NAMALWA (cell line): ENCODE results near the gene LECT2.

ENCODE experiments used
- DNase-seq: peaks from one replicate; pipeline ENCODE4 v3.0.0-alpha.2; 2015; ENCODE audit warnings: low spot score

The LECT2 gene

GRCh38 chr5:135978212-135978631 is 23.4 kb upstream of the LECT2 start:
- no peak for DNase-seq

GRCh38 chr5:135977375-135977928 is 22.7 kb upstream of the LECT2 start:
- DNase-seq, result peak; percentile 38

GRCh38 chr5:135976216-135976615 is 21.4 kb upstream of the LECT2 start:
- no peak for DNase-seq

- no peak for DNase-seq
Measured at GRCh38 chr5:135975122-135975521, 20.3 kb upstream of the LECT2 start.

GRCh38 chr5:135974021-135974600 is 19.3 kb upstream of the LECT2 start:
- no peak for DNase-seq

GRCh38 chr5:135973323-135974020 is 18.7 kb upstream of the LECT2 start:
- no peak for DNase-seq

GRCh38 chr5:135971701-135972100 is 16.9 kb upstream of the LECT2 start:
- no peak for DNase-seq

GRCh38 chr5:135966790-135967189 is 12.0 kb upstream of the LECT2 start:
- DNase-seq, result no peak

GRCh38 chr5:135966165-135966564 is 11.4 kb upstream of the LECT2 start:
- no peak for DNase-seq

- no peak for DNase-seq
Measured at GRCh38 chr5:135965504-135965903, 10.7 kb upstream of the LECT2 start.

- no peak for DNase-seq
Measured at GRCh38 chr5:135964670-135965320, 10.0 kb upstream of the LECT2 start.

- DNase-seq, result peak; percentile 3
Measured at GRCh38 chr5:135955525-135955924, 742 bp upstream of the LECT2 start.

GRCh38 chr5:135953850-135954249 is 933 bp downstream of the LECT2 start:
- no peak for DNase-seq

GRCh38 chr5:135952683-135953082 is 2.1 kb downstream of the LECT2 start:
- no peak for DNase-seq

- no peak for DNase-seq
Measured at GRCh38 chr5:135951807-135952206, 3.0 kb downstream of the LECT2 start.

- DNase-seq, result no peak
Measured at GRCh38 chr5:135951257-135951656, 3.5 kb downstream of the LECT2 start.

- no peak for DNase-seq
Measured at GRCh38 chr5:135950611-135951010, 4.2 kb downstream of the LECT2 start.

- peak; percentile 73 for DNase-seq
Measured at GRCh38 chr5:135944967-135945560, 9.7 kb downstream of the LECT2 start.

- DNase-seq, result no peak
Measured at GRCh38 chr5:135944564-135944963, 10.2 kb downstream of the LECT2 start.

- DNase-seq, result no peak
Measured at GRCh38 chr5:135942202-135942771, 12.5 kb downstream of the LECT2 start.

GRCh38 chr5:135941711-135942110 is 13.1 kb downstream of the LECT2 start:
- no peak for DNase-seq

GRCh38 chr5:135937245-135937911 is 17.4 kb downstream of the LECT2 start:
- DNase-seq, result no peak
